Erythroblast (primary cell): ENCODE measurements around the gene SEPTIN10.

Experiments used
- DNase-seq, 2 experiments: peaks; one replicate each; lab custom pipeline; 2025; lab: John Stamatoyannopoulos, UW
- GATA1 ChIP-seq: IDR thresholded peaks from 2 replicates; pipeline ENCODE4 v1.6.1; 2011; ENCODE audit warnings: low read depth, mild to moderate bottlenecking, control low read depth, low read length, moderate library complexity
- POLR2A ChIP-seq: IDR thresholded peaks from 2 replicates; pipeline ENCODE4 v1.6.1; 2011; ENCODE audit warnings: mild to moderate bottlenecking, low read length

Gene SEPTIN10

DNA sequence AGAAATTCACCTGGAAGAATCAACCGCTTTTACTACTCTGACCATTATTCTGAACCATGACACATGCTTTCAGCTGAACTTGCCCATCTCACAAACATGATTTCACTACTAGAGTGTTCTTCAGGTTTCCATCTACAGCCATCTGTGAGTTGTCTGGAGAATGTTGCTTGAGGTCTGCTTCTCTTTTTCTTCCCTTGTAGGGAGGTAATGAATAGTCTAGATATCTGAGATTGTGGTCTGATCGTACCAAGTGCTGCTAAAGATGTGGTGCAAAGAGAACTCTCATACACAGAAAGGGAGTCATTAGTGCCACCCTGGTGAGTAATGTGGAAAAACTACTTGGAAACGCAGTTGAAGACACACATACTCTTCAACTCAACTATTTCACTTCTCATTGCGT is 10.6 kb upstream of the SEPTIN10 start:
- TF ChIP-seq POLR2A (no peak), GATA1 (no peak)
- DNase-seq: no peak

DNA sequence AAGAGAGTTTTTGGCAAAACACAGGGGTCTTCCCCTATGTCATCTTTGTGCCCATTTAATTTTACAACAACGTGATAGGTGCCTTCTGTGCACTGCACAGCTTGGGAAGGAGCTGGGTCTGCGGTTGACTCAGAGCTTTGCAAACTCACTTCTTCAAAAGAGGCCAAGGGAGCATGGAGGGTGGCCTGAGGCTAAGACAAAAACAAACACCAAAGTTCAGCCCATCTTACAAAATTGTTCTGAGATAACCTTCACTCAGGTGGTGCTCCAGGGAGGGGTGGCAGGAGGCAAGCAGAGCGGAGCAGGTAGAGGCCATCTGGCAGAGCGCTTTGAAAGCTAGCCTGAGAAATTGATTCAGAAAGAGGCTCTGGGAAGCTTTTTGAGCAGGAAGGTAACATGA is 10.2 kb upstream of the SEPTIN10 start:
- TF ChIP-seq POLR2A: no peak
- TF ChIP-seq GATA1: no peak
- no peak for DNase-seq

- TF ChIP-seq GATA1: no peak
- TF ChIP-seq POLR2A: no peak
- no peak for DNase-seq
Measured at GRCh38 chr2:109623297-109623696, 9.5 kb upstream of the SEPTIN10 start.

GRCh38 chr2:109619032-109619615 is 5.4 kb upstream of the SEPTIN10 start:
- TF ChIP-seq GATA1: no peak
- TF ChIP-seq POLR2A: no peak
- DNase-seq: no peak

DNA sequence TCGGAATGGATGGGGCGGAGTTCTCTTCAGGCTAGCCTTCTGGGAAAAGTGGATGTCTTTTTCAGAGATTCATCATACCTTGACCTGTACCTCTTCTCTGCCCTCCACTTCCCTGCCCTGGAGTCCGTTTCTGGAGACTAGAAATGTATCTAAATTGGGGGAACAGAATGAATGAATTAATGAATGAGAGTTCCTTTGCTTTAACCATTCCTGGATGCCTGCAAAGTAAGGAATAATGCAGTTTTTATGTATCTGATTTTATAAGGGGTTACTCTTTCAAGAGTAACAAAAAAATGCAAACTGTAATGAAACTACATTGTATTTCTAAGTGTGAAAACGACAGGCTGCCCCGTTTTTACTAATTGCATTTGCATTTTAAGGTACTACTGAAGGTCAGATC is 2.4 kb upstream of the SEPTIN10 start:
- TF ChIP-seq POLR2A: no peak
- TF ChIP-seq GATA1: no peak
- no peak for DNase-seq

GRCh38 chr2:109615637-109616144 is 1.9 kb upstream of the SEPTIN10 start:
- TF ChIP-seq GATA1 (no peak), POLR2A (no peak)
- no peak for DNase-seq

DNA sequence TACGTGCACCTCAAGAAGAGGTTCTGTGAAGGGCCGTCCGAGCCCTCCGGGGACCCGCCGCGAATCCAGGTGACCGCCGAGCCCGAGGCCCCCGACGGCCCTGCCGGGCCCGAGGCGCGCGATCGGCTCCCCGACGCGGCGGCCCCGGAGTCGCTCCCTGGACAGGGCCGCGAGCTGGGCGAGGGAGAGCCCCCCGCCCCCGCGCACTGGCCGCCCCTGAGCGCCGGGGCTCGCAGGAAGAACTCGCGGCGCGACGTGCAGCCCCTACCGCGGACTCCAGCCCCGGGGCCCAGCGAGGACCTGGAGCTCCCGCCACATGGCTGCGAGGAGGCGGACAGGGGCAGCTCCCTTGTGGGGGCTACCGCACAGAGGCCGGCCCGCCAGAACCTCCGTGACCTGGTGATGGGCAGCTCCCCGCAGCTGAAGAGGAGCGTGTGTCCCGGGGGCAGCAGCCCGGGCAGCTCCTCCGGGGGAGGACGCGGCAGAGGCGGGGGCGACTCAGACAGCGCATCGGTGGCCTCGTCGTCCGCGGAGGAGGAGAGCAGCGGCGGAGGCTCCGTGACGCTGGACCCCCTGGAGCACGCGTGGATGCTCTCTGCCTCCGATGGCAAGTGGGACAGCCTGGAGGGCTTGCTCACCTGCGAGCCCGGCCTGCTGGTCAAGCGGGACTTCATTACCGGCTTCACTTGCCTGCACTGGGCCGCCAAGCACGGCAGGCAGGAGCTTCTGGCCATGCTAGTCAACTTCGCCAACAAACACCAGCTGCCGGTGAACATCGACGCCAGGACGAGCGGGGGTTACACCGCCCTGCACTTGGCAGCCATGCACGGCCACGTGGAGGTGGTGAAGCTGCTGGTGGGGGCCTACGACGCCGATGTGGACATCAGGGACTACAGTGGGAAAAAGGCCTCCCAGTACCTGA is 1.2 kb upstream of the SEPTIN10 start:
- TF ChIP-seq GATA1 (no peak), POLR2A (no peak)
- no peak for DNase-seq

- DNase-seq: no peak
- TF ChIP-seq POLR2A: no peak
- no peak for TF ChIP-seq GATA1
Measured at GRCh38 chr2:109613081-109613921, 465 bp downstream of the SEPTIN10 start.

DNA sequence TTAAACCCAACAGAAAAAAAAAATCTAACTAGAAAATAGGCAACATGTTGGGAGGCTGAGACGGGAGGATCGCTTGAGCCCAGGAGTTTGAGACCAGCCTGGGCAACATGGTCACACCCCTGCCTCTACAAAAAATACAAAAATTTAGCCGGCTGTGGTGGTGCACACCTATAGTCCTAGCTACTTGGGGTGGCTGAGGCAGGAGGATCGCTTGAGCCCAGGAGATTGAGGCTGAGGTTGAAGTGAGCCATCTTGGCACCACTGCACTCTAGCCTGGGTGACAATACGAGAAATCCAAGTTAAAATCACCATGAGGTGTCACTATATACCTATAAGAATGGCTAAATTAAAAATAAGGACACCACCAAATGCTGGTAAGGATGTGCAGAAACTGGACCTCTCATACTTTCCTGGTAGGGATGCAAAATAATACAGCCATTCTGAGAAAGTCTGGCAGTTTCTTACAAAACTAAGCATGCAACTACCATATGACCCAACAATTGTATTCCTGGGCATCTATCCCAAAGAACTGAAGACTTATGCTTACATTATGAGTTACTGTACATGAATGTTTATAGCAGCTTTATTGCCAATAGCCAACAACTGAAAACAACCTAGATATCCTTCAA is 2.2 kb downstream of the SEPTIN10 start:
- TF ChIP-seq POLR2A (no peak), GATA1 (no peak)
- DNase-seq: no peak

DNA sequence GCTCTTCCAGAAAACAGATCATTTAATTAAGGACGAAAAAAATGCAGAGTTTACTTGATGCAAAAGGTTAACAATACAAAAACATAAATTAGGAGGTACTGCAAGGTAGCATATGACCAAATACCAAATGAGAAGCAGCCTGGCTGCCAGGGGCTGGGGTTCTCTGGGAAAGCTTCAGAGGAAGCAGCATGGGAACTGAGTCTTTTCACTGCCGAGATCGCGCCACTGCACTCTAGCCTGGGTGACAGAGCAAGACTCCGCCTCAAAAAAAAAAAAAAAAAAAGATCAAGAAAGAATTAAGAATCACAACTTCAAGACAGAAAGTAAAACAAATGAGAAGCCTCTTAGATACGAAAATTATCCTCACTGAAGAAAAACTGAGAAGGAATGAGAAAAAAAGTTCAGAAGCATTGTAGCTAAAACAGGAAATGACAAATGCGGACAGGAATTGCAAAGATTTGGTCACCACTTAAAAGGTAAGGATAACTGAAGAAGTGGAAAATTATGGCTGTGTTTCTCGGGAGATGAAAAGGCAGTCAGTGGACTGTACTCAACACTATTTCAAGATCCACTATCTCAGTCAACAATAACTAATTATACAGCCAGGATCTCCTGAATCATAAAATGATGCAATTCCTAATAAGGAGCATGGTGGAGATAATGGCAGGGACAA is 4.3 kb downstream of the SEPTIN10 start:
- no peak for TF ChIP-seq POLR2A
- no peak for TF ChIP-seq GATA1
- DNase-seq: no peak

GRCh38 chr2:109607766-109608165 is 6.0 kb downstream of the SEPTIN10 start:
- DNase-seq: no peak
- no peak for TF ChIP-seq POLR2A
- no peak for TF ChIP-seq GATA1

DNA sequence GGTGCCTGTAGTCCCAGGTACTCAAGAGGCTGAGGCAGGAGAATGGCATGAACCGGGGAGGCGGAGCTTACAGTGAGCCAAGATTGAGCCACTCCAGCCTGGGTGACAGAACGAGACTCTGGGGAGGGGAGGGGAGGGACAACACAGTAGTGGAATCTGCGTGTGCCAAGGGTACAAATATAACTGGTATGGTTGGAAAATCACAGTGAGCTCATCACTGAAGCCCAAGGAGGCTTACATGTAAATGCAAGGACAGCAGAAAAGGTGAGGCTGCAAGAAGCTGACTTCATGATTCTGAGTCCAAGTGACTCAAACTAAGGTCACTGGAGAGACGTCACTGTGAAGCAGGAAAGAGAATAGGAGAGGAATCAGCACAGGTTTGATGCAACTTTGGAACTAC is 9.2 kb downstream of the SEPTIN10 start:
- no peak for TF ChIP-seq GATA1
- TF ChIP-seq POLR2A: no peak
- no peak for DNase-seq
